Panc1 (cell line): ENCODE results near the gene ADCY9.

Source experiments
- POLR2AphosphoS5 ChIP-seq: IDR thresholded peaks from 2 replicates; pipeline ENCODE4 v1.6.1; 2012; ENCODE audit warnings: mild to moderate bottlenecking, low read depth, low read length, moderate library complexity
- REST ChIP-seq, 2 experiments: IDR thresholded peaks; 2 replicates each; pipeline ENCODE4 v1.6.1; 2011 to 2012; ENCODE audit warnings: low read depth in 2 of 2, control low read depth in 1 of 2, low read length in 1 of 2, mild to moderate bottlenecking in 1 of 2, moderate library complexity in 1 of 2; ENCODE audit not compliant: insufficient read depth in 1 of 2
- TCF7L2 ChIP-seq: IDR thresholded peaks from 2 replicates; pipeline ENCODE4 v1.6.1; 2011; ENCODE audit warnings: mild to moderate bottlenecking, low read depth, low read length, inconsistent platforms
- TF ChIP-seq, protein P1 (sequence below): fragments of 450-650 bp; IDR thresholded peaks from 2 replicates; pipeline ENCODE4 v1.5.1; 2017; ENCODE audit warnings: mild to moderate bottlenecking

DNA sequence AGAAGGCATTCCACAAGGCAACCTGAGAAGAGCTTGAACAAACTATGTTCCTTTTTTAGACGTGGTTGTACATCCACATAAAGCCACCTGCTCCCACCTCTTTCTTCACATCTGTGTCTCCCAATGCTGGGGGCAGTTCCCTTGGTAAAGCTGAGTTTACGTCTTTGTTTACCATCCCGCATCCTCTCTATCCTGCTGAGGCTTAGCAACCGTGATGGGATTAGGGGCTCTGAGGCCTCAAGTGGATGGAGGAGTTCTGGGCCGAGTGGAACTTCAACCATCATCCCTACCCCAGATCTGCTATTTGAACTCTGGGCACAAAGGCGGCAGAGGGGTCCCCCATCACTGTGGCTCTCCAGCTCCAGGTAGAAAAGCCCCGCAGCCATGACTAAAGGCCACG is 141.5 kb downstream of the ADCY9 start:
- TF ChIP-seq, protein P1, sequence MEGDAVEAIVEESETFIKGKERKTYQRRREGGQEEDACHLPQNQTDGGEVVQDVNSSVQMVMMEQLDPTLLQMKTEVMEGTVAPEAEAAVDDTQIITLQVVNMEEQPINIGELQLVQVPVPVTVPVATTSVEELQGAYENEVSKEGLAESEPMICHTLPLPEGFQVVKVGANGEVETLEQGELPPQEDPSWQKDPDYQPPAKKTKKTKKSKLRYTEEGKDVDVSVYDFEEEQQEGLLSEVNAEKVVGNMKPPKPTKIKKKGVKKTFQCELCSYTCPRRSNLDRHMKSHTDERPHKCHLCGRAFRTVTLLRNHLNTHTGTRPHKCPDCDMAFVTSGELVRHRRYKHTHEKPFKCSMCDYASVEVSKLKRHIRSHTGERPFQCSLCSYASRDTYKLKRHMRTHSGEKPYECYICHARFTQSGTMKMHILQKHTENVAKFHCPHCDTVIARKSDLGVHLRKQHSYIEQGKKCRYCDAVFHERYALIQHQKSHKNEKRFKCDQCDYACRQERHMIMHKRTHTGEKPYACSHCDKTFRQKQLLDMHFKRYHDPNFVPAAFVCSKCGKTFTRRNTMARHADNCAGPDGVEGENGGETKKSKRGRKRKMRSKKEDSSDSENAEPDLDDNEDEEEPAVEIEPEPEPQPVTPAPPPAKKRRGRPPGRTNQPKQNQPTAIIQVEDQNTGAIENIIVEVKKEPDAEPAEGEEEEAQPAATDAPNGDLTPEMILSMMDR = no peak
- TF ChIP-seq POLR2AphosphoS5 = no peak
- TF ChIP-seq REST (IDR thresholded peaks at IDR 0.05; ENCODE audit: insufficient read depth in 1 of 2, low read depth in 2 of 2, low read length in 1 of 2) = no peak
- no peak for TF ChIP-seq TCF7L2
